Measurements from ENCODE around the gene TLE3.

Gene TLE3

DNA sequence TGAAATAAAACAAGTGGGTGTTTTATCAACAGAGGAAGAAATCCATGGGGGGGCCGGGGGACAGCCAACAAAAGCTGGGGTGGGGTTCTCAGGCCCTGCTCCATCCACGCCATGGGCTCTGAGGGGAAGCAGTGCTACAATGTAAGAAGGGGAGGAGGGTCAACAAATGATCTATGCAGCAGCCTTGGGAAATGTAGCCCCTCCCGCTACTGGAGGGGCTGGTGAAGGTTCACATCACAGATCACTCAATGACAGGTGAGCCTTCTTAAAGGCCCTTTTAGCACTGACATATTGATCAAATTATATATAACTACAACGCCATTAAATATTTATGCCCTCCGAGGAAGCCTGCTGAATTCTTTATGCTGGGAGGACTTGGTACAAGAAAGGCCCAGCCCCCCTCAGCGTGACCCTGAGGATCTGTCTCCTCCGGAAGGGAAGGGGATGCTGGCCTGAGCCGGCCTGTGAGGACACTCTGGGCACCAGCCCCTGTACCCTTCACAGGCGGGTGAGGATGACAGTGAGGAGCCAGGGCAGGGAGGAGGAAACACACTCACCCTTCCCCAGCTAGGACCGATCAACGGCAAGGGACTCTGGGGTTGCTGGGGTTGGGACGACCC lies 15.3 kb downstream of the TLE3 start:
- no peak for DNase-seq

DNA sequence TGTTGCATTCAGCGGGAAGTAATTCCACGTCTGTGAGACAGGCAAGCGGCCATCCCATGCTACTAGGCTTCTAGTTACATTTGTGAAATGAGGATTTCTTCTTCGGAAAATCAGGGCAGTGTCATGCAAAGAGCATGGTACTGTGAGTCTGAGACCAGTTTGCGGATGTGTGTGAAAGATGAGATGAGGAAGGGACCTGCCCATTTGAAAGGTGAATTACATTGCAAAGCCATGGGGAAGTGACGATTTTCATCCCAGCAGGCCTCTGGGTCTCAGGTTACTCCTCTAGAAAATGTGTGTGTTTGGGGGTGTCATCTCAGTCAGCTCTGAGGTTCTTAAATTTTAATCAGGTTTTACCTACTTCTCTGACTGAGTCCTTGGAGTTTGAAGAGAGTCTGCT lies 16.1 kb downstream of the TLE3 start:
- no peak for DNase-seq

DNA sequence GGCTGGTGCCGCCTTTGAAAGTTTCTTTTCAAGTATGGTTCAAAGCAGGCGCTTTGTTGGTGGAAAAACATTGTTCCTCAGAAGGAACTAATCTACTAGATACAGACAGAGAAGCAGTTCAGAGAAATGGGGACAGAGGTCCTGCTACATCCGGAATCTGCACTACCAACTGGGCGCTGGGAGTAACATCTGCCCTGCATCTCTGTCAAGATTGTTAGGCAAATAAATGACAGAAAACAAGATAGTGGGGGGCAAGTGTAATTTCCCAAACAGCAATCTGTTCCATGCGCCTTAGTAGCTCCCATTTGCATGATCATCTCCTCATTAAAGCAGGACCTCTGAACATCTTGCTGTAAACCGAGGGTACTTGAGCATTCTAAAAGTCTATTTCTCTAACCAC lies 17.4 kb downstream of the TLE3 start:
- DNase-seq: no peak

DNA sequence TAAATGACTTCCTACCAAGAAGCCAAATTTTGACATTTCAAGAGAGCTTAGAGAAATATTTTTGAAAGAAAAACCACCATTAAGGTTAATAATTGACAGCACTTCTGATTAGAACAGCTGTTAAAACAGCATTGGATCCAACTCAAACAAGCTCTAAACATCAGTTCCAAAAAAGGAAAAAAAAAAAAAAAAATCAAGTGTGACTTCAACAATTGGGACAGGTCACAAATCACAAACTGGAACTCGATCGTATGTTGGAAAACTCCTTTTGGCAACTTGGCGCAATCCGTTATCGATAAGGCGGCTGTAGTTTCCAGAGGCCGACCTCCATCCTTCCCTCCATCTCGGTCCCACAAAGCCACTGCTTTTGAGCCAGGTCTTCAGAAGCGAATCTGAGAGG lies 17.8 kb downstream of the TLE3 start:
- no peak for DNase-seq

DNA sequence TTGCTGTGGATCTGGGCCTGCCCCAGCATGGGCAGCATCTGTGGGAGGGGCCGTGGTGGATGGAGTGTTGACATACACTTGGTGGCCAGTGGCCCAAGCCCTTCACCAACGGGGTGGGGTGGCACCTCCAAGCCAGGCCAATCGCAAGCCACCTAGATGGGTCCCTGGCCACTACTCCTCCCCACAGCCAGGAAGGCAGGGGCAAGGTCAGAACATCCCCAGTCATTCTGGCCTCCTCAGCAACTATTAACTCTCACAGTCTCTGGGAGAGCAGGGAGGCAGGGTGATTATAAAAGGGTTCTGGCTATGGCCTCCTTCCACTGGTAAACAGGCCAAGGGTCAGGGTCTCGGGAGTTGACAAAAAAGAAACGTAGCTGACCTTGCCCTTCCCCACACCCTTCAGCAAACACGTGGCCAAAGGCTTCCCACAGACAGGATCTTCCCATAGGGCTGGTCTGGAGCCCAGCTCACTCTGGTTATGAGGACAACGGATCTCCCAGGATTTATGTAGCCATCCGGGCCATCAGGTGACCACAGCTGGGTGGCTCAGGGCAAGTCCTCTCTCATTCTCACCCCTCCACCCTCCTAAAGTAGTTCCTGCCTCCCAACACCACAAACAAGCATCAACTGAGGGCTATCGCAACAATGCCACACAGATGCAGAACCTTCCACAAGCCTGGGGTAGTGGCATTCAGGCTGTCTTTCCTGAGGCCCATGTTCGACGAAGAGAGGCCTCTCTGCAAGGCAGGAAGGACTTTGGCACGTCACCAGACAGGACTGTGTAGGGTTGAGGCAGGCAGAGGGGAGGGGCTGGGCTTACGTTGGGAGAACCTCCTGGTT lies 18.9 kb downstream of the TLE3 start:
- no peak for DNase-seq

DNA sequence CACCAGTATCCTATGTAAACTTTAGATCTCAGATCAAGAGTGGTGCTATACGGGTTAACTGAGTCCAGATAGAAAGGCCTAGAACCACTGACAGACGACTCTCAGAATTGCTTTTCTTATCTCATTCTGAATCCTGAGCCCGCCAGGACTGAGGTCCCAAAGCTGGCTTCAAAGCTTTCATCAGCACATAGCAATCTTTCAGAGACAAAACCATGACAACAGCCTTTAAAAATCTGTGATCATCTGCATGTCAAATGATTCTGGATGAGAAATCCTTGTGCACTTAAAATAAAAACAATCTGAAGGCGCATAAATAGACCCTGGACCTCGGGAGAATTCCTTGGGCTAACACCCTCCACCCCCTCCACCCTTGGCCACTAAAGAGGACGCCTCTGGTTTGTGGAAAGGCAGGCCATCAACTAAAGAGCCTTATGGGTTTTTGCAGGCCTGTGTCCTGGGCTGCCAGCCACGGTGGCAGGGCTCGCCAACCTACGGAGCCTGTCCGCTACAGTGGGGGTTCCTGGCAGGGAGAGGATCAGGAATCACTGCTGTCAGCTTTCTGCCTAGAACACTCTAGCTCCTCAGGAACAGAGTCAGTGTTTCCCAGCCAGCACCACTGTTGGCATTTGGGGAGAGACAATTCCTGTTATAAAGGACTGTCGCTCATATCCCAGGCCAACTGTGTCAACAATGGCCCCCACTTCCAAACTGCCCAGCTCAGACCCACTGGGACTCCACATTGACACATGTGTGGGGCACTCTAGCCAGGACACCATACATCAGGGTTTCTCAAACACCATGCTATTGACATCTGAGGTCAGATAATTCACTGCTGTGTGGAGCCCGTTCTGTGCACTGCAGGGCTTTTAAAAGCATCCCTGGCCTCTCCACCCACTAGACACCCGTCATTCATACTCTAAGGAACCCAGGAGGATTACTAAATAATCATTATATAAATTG lies 20.2 kb downstream of the TLE3 start:
- DNase-seq: no peak

DNA sequence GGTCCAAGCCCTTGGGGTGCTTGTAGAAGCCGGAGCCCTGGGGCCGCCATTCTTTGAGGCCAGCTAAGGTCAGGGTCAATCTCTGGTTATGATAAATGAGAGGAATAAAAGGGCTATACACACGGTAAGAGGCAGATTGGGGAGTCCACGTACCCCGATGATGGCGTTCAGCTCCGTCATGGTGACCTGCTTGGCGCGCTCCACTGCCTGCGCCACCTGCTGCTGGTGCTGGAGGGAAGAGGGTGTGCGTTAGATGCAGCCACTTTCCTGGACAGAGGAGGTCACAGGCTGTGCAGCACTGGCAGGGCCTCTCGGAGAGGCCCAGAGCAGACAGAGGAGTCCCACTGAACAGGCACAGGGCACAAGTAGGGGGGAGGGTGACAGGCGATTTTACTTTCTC lies 23.3 kb downstream of the TLE3 start:
- no peak for DNase-seq

DNA sequence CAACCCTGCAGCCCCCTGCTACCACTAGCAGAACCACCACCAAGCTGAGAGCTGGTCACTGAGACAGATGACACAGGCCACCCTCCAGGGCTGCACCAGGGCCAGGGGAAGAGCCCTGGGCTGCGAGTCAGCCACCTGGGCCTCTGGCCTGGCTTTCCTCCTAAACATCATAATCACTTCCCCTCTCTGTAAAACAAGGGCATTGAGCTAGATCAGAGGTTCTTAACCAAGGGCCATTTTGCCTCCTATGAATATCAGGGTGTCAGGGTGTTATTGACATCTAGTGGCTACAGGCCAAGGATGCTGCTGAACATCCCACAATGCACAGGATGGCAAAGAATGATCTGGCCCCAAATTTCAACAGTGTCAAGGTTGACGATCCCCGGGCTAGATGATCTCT lies 25.2 kb downstream of the TLE3 start:
- no peak for DNase-seq

DNA sequence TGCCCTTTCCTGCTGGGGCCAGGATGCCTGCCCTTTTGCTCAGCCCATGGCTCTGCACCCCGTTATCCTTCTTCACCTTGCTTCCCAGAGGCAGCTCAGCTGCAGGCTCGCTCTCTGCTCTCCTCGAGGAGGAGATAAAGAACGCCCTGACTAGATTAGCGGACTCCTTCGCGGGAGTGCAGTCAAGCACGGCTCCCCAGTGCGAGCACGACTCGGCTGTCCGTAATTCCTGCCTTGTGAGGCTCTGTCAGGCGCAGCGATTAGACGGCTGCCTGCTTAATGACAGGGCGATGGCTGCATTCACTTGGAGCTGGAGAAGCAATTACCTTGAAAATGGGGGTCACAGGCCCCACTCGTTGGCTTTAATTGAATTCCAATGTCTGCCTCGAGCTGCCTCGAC lies 25.9 kb downstream of the TLE3 start:
- no peak for DNase-seq

DNA sequence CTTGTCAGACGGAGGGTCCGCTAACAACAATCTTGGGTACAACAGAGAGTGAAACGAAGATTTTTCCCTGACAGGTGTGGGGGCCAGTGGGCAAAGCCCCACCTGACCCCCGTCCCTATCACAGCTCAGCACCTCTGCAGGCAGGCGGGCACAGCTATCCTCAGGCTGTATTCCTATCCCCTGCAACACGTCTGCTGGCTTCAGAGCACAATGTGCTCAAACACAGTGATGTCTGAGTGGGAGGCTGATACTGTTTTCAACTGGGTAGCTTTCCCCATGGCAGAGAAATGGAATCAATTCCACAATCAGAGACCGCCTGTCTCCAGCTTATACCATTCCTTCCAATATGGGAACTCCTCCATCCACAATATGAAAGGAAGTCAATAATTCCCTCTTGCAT lies 28.0 kb downstream of the TLE3 start:
- no peak for DNase-seq

DNA sequence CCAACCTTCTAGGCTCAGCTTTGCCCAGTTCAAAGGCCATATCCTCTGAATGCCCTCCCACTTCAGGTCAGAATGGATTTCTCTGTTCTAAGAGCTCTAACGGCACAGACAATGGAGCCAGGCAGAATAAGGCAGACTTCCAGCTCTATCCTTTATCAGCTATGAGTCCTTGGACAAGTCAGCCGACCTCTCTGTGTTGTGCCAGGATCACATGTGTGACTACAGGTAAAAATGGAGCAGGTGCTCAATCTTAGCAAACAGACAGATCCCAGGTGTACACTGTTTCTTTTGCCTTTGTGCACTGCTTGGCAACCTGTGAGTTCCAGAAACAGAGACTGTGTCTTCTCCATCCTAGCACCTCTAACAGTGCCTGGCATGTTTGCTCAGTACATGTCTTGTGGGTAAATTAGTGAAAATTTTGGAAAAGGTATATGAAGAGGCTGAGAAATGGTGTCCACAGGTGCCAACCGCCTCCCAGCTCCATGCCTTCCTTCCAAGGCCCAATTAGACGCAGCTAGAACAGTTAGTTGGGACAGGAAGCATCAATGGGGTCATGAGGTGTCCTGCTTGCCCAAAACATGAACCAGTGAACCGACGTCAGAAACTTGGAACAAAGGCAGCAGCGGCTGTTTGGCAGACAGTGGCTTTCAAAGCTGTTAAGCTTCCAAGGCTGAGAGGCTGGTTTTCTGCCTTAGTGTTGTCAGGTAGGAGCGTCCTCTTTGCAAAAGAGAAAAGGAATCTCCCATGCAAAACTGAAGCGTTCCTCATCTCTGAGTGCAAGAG lies 28.7 kb downstream of the TLE3 start:
- DNase-seq: no peak

DNA sequence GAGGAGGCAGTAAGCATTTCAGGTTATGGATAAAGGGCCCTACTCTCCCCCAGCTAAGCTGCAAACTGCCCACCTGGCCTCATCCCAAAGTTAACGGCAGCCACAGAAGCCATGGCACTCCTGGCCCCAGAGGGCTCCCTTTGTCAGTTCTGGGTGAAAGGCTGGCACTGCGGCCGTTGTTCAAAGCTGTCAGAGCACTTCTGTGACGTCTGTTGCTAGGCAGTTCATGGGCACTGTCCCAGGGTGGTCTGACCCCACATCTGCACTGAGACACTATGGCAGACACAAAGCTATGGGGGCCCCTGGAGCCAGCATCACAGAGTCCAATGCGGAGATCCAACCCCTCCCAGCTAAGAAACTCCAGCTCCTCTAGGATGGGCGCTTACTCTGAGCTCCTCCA lies 30.0 kb downstream of the TLE3 start:
- no peak for DNase-seq

DNA sequence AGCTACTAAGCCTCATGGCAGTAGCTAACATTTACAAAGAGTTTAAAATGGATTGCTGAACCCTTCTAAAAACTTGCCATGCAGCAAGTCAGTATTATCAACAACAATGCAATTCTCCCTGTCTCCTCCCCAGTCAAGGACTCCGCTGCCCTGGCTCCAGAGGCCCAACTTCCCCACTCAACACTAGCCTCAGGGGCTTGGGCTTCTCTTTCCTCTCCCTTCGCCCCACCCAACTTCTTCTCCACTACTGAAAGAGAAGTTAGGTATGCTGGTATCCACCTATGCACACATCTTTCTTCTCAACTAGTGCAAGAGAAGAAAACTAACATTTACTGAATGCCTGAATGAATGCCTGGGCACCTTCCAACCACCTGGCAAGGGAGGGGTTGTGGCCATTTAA lies 30.7 kb downstream of the TLE3 start:
- DNase-seq: no peak

DNA sequence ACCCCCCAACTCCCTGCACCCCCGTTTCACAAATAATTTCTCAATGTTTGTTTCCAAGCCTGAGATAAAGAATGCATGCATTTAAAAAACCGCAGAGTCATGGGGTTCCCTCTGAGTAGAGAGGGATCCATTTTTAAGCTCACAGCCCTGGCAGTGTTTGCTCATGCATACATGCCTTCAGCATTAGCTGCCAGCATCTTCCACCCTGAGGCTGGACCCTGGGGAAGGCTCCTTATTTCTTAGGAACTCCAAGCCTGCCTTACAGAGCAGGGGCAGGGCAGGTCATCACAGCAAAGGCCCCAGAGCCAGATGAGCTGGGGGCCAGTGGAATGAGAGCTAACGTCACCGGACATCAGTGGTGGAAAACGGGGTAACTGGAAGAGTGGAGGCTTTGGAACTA lies 31.3 kb downstream of the TLE3 start:
- DNase-seq: no peak

DNA sequence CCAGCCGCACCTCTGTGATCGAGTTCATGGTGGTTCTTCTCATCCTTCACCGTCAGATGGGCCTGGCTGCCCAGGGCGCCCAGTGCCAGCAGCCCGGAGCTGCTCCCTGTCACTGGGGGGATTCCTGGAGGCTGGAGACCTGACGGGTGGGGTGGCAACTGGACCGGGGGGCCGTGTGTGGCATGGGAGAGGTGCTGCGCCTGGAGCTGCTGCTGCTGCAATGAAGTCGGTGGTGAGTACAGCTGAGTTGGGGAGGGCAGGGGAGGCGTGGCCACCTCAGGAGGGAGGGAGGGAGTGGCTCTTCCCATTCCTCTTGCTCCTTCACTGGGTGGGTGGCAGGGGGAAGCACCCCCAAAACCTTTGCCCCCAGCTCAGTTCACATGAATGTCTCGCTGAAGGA lies 31.7 kb downstream of the TLE3 start:
- no peak for DNase-seq

DNA sequence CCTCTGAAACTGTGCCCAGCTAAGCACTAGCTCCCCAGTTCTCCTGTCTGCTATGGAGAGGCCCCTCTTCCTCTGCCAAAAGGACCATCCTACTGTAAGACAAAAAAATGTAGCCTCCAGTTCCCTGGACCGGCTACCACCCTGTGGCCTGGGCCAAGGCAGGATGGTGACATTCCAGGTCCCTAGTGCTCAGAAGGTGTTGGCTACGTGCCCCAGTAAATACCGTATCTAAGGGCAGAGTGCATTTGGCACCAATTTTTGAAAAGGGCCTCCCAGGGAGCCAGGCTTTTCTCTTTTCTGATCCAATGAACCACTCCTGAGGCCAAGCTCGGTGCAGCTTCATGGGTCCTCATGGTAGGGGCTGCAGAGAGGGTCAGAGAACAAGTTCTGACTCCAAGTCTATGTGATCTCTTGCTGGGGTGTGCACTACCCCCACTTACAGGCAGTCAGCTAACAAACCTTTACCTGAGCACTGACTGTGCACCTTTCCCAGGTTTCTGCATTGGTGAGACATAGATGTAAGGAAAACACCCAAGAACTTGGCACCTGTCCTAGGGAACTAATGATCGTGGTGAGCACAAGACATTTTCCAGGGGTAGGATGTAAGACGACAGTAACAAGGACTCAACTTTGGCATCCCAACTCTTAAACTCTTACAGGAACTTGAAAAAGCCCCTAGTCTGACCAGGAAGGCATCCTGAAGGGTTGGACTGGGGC lies 32.6 kb downstream of the TLE3 start:
- DNase-seq: no peak

DNA sequence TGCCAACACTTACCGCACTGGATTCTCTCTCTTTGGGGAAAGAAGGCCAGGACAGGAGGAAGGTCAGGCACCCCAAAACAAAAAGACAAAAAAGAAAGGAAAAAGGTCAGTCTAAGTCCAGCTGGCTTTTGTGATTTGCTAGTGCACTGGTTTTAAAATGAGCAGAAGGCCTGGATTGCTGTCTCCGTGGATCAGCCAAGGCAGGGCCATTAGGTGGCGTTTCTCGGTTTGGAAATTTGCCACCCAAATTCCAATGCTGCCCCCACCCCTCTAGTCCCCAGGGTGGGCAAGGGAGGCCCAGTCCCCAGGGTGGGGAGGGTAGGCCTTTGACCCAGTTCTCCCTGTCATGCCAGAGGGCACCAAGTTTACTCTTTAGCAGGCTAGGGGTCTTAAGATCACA lies 33.3 kb downstream of the TLE3 start:
- DNase-seq: no peak

DNA sequence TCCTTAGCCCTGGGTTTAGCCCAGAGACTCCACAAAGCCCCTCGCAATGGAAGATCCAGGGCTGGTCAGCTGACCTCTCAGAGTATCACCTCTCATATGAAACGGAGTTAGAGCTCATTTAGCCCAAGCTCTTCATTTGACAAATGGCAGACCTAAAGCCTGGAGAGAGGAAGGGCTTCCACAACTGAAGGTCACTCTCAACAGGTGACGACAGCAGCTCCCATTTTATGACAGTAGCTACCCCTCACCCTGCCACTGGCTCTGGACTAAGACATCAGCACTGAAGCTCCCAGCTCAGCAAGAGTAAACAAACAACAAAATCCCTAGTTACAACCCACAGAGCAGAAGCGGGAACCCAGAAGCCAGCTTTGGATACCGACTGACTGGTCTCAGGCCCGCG lies 33.7 kb downstream of the TLE3 start:
- DNase-seq: no peak

DNA sequence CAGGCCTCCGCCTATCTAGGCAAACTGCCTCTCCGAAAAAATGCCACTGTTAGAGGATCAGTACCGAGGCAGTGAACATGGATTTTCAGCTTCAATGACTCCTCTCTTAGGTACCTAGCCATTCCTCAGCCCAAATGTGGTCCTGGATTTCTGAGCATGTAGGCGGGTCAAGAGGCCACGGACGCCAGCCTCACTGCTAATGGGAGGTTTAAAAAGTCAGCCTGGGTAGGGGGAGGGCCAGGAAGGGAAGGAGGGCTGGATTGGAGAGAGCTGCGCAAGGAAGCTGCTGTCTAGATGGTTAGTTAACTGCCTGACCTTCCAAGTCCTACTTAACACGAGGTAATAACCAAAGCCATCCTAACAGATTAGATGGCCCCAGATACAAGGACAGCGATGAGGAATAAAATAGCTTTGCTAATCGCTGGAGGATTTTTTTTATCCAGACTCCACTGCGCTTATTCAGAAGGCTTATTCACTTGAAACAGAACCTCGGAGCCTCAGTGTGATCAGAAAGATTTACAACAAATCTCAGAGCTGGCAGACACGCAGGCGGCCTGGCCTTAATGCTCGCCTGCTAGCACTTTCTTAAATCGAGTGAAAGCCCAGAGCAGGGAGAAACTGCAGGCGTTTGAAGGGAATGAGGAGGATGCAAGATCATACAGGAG lies 34.3 kb downstream of the TLE3 start:
- no peak for DNase-seq

DNA sequence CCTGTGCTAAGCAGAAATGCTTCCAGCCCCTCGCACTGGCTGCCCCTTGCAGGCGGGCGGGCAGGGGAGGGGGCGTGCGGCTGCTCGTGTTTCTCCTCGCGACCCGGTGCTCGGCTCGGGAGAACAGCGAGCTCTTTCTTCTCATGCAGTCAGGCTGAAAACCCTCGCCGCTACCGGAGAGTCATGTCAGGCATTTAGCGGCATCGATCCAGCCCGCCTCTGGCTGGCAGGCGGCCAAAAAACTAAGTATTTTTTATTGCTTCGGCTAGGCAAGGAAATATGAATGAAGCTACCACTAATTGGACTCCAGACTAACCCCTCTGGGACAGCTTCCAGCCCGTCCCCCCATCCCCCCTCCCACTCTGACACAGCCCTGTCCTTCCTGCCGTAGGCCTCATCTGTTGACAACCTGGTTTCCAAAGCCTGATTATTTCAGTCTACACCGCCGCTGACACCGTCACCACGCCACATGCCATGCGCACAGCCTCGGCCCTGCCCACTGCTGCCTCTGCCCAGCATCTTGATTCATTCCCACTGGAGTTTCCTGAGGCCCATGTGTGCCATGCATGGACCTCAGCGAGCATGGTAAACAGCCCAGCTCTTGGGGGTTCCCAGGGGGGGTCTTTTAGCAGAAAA lies 35.3 kb downstream of the TLE3 start:
- peak; percentile 97 to 98 for DNase-seq

DNA sequence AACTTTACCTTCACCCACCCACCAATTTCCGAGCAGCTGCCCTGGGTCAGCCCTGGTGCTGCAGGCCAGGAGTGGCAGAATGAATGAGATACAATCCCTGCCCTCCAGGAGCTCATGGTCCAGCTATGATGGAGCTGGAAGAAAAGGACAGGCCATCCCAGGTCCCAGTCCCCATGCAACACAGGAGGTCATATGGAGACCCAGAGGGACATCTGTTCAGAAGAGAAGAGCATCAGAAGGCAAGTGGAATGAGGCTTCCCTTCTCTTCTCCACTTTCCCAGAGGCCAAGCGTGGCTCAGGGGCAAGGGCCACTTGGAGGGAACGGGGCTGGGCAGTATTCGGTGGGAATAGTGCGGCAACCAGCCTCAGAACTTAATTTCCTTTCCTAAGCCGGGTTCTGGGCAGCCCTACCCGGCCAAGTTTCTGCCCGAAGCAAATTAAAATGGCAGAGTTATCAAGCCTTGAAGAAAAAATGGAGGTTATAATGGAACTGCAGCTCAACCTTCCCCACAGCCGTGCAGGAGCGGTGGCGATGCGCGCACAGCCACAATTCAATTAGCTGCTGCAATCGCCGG lies 35.9 kb downstream of the TLE3 start:
- no peak for DNase-seq
